ENCODE results near the gene RPS6KA5.
A peak's percentile ranks its signal among the peaks of the same experiment; 100 is the strongest.
"Not testable (repeated sequence)": the region's sequence is repeated elsewhere in the genome, so short reads cannot be mapped to it uniquely, and the experiment has no call there.

RPS6KA5 gene

GRCh38 chr14:91065266-91065665 is 4.8 kb upstream of the RPS6KA5 start:
- DNase-seq (ENCODE audit: low spot score), result no peak

GRCh38 chr14:91063119-91063518 is 2.7 kb upstream of the RPS6KA5 start:
- no peak for DNase-seq (ENCODE audit: low spot score)

- DNase-seq (ENCODE audit: low spot score), result no peak
Measured at GRCh38 chr14:91062600-91062999, 2.2 kb upstream of the RPS6KA5 start.

- peak; percentile 13 for DNase-seq (ENCODE audit: low spot score)
Measured at GRCh38 chr14:91061056-91061887, 831 bp upstream of the RPS6KA5 start.

GRCh38 chr14:91059576-91060350 is 678 bp downstream of the RPS6KA5 start:
- DNase-seq (ENCODE audit: low spot score), result peak; percentile 75

GRCh38 chr14:91058042-91058581 is 2.3 kb downstream of the RPS6KA5 start:
- peak; percentile 79 for DNase-seq (ENCODE audit: low spot score)

GRCh38 chr14:91056361-91056760 is 4.1 kb downstream of the RPS6KA5 start:
- no peak for DNase-seq (ENCODE audit: low spot score)

GRCh38 chr14:91055016-91055415 is 5.4 kb downstream of the RPS6KA5 start:
- DNase-seq (ENCODE audit: low spot score), result no peak

GRCh38 chr14:91048676-91049075 is 11.8 kb downstream of the RPS6KA5 start:
- DNase-seq (ENCODE audit: low spot score), result no peak

GRCh38 chr14:91048265-91048664 is 12.2 kb downstream of the RPS6KA5 start:
- no peak for DNase-seq (ENCODE audit: low spot score)

- DNase-seq (ENCODE audit: low spot score), result no peak
Measured at GRCh38 chr14:91047174-91047753, 13.2 kb downstream of the RPS6KA5 start.

GRCh38 chr14:91046488-91047072 is 13.9 kb downstream of the RPS6KA5 start:
- DNase-seq (ENCODE audit: low spot score), result no peak

GRCh38 chr14:91041450-91041849 is 19.0 kb downstream of the RPS6KA5 start:
- DNase-seq (ENCODE audit: low spot score), result no peak

GRCh38 chr14:91040545-91040944 is 19.9 kb downstream of the RPS6KA5 start:
- no peak for DNase-seq (ENCODE audit: low spot score)

- no peak for DNase-seq (ENCODE audit: low spot score)
Measured at GRCh38 chr14:91038439-91038838, 22.0 kb downstream of the RPS6KA5 start.

- no peak for DNase-seq (ENCODE audit: low spot score)
Measured at GRCh38 chr14:91036741-91037469, 23.5 kb downstream of the RPS6KA5 start.

- no peak for DNase-seq (ENCODE audit: low spot score)
Measured at GRCh38 chr14:91035855-91036254, 24.6 kb downstream of the RPS6KA5 start.

- not testable (repeated sequence) for DNase-seq (ENCODE audit: low spot score)
Measured at GRCh38 chr14:91034379-91034778, 26.1 kb downstream of the RPS6KA5 start.

- DNase-seq (ENCODE audit: low spot score), result no peak
Measured at GRCh38 chr14:91032248-91032647, 28.2 kb downstream of the RPS6KA5 start.

- no peak for DNase-seq (ENCODE audit: low spot score)
Measured at GRCh38 chr14:91031666-91032065, 28.8 kb downstream of the RPS6KA5 start.

- no peak for DNase-seq (ENCODE audit: low spot score)
Measured at GRCh38 chr14:91029456-91030217, 30.8 kb downstream of the RPS6KA5 start.
